Neural cell (in vitro differentiated cells): ENCODE measurements around the gene CFC1.
"Not testable (repeated sequence)": the region's sequence is repeated elsewhere in the genome, so short reads cannot be mapped to it uniquely, and the experiment has no call there.

Source experiments
- EP300 ChIP-seq: fragments of 450-650 bp; conservative IDR thresholded peaks from 2 replicates; pipeline ENCODE4 v1.6.1; 2014; ENCODE audit warnings: antibody characterized with exemption, mild to moderate bottlenecking, moderate library complexity; ENCODE audit not compliant: poor library complexity, severe bottlenecking
- TAF1 ChIP-seq: IDR thresholded peaks from 2 replicates; pipeline ENCODE4 v1.6.1; 2012; ENCODE audit warnings: low read depth
- TF ChIP-seq, protein P1 (sequence below): fragments of 450-650 bp; IDR thresholded peaks from 2 replicates; pipeline ENCODE4 v1.5.1; 2014; ENCODE audit warnings: antibody characterized with exemption, mild to moderate bottlenecking, moderate library complexity; ENCODE audit not compliant: poor library complexity, severe bottlenecking

DNA sequence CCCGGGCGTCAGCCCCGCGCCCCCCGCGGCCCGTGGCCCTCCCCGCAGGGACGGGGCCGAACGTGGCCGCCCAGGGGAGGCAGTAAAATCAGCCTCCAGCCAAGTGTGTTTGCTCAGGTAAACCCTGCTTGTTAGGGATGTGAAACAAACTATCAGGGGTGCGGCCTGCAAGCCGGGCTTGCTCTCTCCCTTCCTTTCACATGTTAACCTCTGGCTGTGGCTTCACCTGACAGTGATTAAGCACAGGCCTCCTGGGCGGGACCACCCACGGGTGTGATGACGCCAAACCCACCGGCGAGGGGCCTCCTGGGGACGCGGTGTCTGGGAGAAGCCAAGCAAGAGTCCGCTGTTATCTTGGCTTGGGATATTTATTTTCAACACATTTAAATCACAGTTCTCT is 1.4 kb downstream of the CFC1 start:
- TF ChIP-seq, protein P1, sequence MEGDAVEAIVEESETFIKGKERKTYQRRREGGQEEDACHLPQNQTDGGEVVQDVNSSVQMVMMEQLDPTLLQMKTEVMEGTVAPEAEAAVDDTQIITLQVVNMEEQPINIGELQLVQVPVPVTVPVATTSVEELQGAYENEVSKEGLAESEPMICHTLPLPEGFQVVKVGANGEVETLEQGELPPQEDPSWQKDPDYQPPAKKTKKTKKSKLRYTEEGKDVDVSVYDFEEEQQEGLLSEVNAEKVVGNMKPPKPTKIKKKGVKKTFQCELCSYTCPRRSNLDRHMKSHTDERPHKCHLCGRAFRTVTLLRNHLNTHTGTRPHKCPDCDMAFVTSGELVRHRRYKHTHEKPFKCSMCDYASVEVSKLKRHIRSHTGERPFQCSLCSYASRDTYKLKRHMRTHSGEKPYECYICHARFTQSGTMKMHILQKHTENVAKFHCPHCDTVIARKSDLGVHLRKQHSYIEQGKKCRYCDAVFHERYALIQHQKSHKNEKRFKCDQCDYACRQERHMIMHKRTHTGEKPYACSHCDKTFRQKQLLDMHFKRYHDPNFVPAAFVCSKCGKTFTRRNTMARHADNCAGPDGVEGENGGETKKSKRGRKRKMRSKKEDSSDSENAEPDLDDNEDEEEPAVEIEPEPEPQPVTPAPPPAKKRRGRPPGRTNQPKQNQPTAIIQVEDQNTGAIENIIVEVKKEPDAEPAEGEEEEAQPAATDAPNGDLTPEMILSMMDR: not testable (repeated sequence)
- TF ChIP-seq EP300, TAF1: not testable (repeated sequence)
